GM21528 (cell line): Measurements from ENCODE around the gene PIM2.

ENCODE experiments used
- ATAC-seq: cut with Tn5 transposase; IDR thresholded peaks from one replicate; pipeline ENCODE4 v1.9.1; 2021; ENCODE audit warnings: mild to moderate bottlenecking, moderate library complexity; ENCODE audit not compliant: unreplicated experiment, low FRiP score

PIM2 gene

DNA sequence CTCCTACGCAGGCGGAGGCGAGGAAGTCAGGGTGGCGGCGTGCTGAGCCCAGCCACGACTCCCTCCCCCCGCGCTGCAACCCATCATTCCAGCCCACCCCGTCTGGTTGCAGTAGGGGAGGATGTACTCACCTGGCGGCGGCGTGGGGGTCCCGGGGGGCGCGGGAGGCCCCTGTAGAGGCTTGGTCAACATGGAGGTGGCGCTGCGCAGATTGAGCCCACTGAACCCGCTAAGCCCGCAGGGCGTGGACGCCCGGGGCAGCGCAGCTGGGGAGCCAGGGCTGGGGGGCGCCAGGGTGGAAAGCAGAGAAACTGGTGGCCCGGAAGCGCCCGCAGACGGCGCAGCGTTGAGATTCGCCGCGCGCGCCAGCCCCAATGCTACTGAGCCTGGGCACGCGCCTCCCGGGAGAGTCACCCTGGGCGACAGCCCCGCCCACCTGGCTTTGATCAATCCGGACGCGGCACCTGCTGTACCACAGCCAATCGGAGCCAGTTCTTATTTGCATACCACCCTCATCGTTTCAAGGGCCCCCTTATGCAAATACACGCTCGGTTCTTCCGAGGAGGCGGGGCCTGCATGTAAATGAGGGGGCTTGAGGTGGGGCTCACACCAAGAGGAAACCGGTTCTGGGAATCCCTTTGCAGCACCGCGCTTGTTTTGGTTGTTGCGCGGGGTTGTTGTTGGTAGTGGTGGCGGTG is at the start of gene PIM2:
TSS of gene PIM2 (minus strand) at position 382 of the 698 bp plus-strand sequence. CDS start at position 192, 190 bp downstream.
- peak; percentile 73 for ATAC-seq

DNA sequence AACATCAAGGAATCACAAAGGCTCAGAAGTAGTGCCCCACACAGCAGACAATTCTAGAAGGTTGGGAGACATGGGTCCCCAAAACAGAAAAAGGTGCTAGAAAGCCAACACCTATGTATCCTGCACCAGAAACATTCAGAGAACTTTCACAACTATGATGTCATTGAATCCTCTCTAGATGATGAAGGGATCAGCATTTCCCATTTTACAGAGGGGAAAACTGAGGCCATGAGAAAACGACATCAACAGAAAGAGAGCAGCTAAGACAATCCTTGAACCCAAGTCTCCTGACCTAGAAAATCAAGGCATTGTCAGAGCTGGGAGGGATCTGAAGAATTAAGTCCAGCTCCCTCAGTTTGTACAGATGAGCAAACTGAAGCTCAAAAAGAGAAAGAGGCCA is 49.6 kb upstream of the PIM2 start:
- no peak for ATAC-seq

DNA sequence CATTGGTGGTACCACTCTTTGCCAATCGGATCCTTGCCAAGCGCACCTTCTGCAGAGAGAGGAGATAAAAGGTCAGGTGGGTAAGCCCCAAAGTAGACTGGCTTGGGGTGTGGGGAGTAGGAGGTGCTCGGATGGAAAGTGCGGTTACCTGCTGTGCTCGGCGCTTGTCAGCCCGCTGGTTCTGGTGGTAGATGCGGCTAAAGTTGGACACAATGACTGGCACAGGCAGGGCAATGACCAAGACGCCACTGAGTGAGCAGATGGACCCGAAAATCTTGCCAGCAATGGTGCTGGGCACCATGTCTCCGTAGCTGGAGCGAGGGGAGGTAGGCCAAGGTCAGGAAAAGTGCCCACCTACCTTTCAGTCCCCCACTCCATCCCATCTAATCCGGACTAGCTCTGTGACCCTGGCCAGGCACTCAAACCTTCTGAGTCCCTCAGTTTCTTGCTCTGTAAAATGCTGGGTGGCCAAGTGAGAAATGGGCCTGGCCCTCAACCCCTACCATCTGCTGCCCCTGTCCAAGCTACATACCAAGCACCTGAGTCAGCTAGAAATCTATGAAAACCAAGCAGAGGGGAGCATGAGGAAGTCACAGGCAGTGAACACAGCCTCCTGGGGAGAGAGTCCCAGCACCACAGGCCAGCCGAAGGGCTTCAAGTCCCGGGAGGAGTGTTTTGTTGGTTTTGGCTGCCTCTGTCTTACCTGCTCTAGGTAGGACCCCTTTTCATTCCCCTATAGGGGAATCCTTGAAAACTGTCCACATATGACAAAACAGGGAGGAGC is 48.2 kb upstream of the PIM2 start:
- no peak for ATAC-seq

DNA sequence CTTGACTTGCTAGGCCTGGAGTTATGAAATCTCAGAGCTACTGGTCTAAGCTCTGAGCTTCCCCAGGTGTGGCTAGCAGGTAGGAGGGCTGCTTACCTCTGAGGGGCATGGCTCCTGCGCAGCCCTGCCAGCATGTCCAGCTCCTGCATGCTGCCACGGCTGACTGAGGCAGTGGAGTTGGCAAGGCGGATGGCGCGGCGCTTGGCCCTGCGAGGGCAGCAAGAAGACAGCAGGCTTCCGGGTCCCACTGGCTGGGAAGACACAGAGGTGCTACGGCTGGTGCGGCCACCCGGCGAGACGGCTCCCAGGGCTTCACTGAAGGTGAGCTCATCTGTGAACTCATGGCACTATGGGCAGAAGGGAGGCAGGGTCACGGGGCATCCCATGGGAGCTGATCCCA is 47.1 kb upstream of the PIM2 start:
- ATAC-seq: no peak

DNA sequence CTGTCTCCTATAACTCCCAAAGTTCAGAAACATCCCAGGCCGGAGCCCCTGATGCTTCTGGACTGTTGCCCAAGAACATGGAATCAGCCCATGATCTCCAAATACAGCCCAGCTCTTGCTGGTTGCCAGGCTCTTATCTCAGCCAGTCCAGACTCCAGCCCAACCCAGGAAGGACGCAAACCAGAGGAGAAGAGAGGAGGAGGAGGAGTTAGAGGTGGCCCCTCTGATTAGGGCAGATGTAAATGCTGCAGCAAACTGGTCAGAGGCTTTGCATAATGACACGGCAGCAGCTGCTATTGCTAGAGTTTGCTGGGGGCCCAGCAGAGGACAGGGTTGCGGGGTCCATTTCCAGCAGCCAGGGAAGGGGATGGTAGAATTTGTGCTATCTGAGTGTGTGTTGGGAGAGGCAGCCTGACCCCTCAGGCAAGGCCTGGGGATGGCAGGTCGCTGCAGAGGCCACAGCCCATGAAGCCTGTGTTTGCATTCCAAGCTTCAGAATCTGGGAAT is 42.8 kb upstream of the PIM2 start:
- ATAC-seq: no peak

DNA sequence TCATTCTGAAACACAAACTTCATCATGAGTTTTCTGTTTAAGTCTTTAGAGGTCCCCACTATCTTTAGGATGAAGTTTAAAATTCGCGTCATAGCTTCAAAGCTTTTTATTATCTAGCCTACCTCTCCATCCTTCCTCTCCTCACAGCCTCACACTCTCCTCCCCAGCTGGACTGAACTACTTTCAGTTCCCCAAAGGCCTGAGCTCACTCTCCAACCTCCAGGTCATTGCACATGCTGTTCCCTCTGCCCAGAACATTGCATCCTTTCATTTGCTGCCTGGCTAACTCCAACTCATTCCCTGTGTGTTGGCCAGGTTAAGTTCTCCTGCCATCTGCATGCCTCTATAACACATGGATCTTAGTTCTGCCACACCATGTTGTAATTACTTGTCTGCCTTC is 41.5 kb upstream of the PIM2 start:
- ATAC-seq: no peak

DNA sequence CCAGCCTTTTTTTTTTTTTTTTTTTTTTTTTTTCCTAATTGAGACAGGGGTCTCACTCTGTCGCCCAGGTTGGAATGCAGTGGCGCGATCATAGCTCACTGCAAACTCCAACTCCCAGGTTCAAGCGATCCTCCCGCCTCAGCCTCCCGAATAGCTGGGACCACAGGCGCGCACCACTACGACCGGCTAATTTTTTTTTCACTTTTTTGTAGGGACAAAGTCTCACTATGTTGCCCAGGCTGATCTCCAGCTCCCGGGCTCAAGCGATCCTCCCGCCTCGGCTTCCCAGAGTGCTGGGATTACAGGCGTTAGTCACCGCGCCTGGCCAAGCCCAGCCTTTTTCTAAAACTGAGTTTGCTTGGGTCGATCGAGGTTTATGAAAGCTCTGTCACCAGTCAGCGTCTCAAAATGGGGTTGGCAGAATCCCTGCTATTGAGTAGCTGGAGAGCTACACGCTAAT is 39.8 kb upstream of the PIM2 start:
- ATAC-seq: no peak

DNA sequence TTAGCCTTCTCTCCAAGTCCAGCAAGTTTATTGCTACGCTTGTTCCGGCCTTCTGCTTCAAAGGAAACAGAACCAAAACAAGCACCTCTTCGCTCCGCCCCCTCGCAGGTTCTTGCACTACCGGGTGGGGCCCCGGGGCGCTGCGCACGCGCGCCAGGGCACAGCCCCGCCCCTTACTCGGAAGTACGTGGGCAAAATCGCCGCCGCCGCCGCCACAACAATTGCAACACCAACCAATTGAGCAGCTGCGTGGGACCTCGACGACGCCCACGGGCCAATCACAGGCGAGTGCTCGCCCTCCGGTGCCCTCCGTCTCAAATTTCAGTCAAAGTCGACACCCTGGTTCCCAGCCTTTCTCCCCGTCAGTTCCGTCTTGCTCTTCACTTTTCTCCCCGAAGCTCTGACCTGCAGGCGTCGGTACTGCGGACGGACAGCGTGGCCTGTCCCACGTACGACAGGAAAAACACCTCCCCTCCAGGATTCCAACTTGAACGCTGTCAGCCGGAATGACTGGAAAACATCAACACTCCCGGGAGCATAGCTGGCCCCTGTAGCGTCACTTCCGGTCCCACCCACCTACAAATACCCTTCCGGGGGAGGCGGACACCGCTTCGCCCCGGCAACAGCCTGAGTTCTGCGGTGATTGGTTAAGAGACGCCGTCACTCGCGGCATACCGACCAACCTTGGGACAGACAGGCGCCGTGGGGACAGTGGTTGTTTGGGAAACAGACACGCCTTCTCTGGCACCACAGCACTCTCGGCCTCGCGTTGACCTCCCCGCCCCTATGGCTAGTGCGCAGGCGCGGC is 39.2 kb upstream of the PIM2 start:
- ATAC-seq: peak; percentile 84

DNA sequence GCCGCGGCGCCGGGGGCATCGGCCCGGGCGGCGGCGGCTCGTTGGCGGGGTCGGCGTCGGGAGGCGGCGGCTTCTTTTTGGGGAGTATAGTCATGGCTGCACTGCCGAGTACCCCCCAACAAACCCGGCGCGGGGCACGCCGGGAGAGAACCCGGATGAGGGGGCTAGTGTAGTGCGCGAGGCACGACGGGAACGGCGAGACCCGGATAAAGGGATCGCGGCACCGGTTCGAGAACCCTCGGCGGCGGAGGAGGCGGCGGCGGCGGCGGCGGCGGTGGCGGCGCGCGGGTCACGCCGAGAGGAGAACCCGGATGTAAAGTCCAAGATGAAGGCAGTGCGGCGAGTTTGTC is 38.6 kb upstream of the PIM2 start, which contains the start of gene OTUD5:
TSS of gene OTUD5 (minus strand) at position 131 of the 350 bp plus-strand sequence. CDS start at position 94, 37 bp downstream.
- ATAC-seq: peak; percentile 39

DNA sequence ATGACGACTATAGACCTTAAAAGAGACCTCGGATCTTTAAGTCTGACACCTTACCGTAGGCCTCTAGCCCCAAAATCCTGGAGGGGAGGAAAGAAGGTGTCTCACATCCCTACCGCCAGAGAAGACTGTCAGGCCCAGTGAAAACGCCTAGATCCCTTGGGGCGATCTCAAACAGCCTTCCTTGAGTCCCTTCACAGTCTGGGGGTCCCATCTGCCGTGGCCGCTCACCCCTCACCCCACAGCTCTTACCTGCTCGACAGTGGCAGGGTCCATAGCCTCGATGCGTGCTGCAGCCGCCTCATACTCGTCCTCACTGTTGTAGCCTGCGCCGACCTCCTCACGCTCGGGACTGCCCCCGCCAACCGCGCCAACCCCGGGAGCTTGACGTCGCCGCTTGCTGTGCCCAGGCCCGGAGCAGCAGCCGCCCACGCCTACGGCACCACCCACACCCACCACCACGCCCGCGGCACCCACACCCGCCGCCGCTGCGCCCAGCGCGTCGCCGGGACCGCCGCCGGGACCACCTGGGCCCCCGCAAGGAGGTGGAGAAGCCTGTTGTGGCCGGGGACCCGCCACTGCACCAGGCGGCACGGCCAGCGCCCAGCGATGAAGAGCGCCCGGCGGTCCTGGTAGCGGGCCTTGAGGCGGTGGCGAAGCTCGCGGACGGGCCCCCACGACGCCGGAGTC is 38.0 kb upstream of the PIM2 start:
- ATAC-seq: no peak

DNA sequence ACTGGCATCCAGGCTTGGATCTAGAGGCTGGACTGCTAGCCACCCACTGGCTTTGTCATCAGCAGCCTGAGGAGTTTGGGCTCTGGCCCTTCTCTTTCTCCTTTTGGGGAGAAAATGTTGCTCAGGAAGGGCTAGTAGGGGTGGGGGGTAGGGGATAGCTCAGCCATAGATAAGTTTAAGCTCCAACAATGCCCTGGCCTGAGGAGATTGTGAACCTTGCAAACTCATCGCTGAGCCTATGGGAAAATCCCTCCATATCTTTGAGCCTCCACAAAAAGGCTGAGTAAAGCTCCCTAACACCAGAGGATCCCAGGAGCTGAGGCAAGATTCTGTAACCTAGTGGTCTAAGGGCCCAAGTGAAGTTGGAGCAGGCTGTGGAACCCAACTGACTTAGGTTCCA is 29.8 kb upstream of the PIM2 start:
- no peak for ATAC-seq

DNA sequence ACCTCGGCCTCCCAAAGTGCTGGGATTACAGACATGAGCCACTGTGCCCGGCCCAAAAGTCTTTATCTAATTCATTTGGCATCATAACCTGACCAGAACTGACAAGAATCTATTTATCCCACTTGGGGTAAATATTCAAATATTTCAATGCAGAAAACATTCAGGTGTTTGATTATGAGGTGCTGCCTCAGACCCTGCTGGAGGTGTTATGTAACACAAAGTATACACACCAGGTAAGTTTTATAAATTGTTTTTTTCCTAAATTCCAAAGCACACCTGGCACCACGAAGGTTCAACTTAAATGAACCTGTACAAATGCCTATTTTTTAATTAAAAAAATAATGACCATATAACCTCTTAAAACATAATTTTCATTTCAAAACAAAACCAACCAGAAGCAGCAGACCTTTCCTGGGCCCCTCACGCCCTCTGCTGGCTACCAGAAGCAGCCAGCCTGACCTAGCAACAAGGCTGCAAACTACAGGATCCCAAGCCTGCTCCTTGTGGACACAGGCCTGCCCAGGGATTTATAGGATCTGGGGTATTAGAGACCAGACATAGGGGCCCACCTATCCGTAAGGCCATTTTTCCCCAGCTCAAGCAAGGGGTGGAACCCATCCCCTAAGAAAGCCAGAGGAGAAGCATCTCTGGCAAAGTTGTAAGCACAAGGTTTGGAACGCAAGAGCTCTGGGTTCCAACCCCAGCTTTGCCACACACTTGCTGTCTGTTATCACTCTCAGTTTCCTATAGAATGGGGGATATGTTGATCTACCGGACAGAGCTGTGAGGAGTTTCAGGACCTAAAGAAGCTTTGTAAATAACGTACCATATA is 26.9 kb upstream of the PIM2 start:
- no peak for ATAC-seq

DNA sequence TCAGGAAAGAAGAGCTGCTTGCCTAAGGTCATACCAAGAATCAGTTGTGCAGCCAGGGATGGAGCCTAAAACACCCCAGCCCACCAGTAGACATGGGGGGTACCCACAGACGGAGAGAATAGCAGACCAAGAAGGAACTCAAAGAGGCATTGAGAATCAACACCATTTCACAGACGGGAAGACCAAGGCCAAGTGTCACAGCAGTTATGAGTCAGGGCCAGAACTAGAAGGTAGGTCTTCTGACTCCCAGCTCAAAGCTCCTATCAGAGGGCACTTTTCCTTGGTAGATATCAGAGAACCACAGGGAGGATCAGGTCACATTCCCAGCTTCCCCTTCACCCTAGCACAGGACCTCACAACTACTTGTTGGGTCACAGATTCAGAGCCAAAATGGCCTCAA is 24.1 kb upstream of the PIM2 start:
- ATAC-seq: no peak

DNA sequence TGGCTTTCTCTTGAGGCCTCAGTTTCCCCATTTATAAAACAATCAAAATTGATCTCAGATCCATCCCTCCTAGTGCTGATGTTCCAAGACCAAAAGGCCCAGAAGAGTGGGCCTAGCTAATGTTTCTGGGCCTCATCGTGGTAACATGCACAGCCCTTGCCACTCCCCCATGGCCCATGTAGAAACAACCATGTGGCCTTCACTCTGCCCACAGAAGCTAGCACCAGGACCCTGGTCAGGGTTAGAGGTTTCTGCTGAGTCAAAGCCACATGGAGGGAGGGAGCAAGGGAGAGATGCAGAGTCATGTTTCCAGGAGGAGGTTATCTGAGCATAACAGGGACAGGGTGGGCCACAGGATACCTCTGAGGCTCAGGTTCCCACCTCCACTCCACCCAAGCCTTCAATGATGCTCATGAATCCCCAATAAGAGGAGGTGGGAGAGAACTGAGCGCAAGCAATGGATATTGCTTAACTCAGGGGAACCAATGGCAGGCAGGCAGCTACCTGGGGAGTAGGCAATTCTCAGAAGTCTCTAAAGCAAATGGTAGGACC is 21.7 kb upstream of the PIM2 start:
- no peak for ATAC-seq

DNA sequence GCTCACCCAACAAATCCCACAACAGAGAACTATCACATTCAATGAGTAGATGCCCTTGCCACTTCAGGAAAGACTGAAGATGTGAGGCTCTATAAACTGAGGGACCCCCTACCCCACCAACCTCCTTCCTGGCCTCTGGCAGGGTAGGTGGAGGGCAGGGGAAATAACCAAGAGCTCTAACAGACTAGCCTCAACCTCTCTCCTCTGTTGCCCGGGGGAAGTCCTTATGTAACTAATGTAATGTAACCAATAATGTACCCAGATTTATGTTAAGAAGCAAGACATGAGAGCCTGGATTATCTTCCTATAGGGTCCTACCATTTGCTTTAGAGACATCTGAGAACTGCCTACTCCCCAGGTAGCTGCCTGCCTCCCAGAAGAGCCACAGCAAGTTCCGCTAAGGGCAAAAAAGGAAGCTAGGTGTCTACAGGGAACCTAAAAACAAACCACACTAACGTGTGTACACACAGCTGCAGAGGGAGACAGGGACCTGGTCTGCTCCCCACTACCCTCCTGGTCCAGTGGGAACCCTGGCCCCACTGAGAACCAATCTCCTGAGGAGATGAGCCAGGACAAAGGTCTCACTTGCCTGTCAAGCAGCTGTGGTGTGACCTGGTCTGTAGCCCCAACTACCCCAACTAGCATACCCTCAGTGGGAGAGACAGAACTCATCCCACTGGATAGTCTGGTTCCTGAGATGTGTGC is 20.9 kb upstream of the PIM2 start:
- no peak for ATAC-seq

DNA sequence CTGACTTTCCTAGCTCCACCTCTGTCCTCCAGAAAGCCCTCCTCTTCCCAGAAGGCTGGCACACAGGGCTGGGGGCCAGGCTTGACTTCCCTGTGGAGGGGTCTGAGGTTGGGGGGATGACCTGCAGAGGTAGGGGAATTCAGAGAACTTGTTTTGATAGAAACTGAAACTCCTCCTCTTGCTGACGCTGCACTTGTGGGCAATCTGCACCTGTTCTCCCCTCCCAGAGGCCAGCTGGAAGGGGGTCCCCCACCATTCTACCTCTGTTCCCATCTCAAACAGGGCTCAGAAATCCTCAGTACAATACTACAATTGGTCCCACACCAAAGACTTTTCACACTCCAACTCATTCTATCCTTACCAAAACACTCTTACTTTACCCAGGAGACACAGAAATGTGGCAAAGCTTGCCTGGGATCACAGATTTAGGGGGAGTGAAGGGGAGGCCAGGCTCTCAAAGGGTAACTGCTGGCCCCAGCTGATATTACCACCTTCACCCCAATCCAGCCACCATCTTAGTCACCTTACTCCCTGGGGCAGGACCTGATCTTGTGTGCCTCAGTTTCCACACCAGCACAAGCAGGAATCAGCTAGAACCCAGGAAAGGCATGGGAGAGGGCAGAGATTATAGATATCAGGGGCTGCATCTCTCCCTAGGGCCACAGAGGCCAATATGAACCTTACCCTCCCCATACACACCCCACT is 20.0 kb upstream of the PIM2 start:
- peak; percentile 44 for ATAC-seq

DNA sequence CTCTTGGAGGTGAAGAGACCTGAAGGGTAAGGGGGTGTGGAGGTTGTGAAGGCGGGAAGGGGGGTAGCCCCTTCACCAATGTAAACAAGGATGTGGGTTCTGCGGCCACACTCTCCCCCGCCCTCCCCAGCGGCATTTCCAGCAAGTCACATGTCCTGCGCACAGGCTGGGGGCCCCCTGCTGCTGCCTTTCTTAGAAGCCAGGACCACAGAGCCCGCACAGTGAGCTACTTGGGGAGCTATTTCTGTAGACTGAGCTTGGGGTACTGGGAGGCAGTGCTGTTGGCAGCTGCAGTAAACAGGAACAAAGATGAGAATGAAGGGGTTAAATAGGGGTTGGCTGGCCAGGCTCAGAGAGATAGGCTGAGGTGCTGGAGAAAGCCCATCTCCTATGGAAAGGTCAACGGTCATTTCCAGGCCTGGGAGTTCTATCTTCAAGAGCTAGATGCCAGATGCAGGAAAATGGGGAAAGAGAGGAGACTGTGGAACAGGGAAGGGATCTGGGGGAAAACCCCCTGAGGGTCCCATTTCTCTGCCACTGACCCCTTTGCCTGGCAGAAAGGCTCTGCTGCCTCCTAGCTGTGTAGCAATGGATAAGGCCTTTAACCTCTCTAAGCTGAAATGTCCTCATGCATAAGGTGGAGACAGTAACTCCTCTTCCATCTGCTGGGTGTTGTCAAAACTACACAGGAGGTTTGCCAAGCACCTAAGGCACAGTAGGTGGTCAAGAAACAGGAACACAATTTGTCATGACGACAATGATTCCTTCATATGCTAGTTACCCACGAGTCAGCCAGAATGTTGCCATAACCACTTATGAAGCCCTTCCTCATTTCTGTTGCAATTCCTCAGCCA is 18.5 kb upstream of the PIM2 start:
- peak; percentile 54 for ATAC-seq
